Muscle layer of colon (tissue), 2 donors: ENCODE measurements around the gene RAB26.
"Not testable (repeated sequence)": the region's sequence is repeated elsewhere in the genome, so short reads cannot be mapped to it uniquely, and the experiment has no call there.

ENCODE experiments used
- H3K27ac ChIP-seq: one replicate; pipeline ENCODE4 v1.7.0; 2013; ENCODE audit warnings: low read depth, mild to moderate bottlenecking, low read length, moderate library complexity
- H3K27me3 ChIP-seq, 2 donors: one replicate each; pipeline ENCODE4 v1.7.0; 2013; ENCODE audit warnings: low read length in 2 of 2, mild to moderate bottlenecking in 2 of 2; ENCODE audit not compliant: insufficient read depth in 2 of 2, control insufficient read depth in 1 of 2
- H3K36me3 ChIP-seq: one replicate; pipeline ENCODE4 v1.7.0; 2013; ENCODE audit warnings: mild to moderate bottlenecking, low read length; ENCODE audit not compliant: insufficient read depth
- H3K4me1 ChIP-seq: one replicate; pipeline ENCODE4 v1.7.0; 2013; ENCODE audit warnings: mild to moderate bottlenecking, low read length; ENCODE audit not compliant: insufficient read depth
- H3K4me3 ChIP-seq, 2 donors: one replicate each; pipeline ENCODE4 v1.7.0; 2013; ENCODE audit warnings: low read length in 2 of 2, low read depth in 1 of 2, mild to moderate bottlenecking in 1 of 2, moderate library complexity in 1 of 2
- H3K9ac ChIP-seq: one replicate; pipeline ENCODE4 v1.7.0; 2013; ENCODE audit warnings: low read length
- H3K9me3 ChIP-seq: one replicate; pipeline ENCODE4 v1.7.0; 2013; ENCODE audit warnings: mild to moderate bottlenecking, low read length
- donor health status: abdominal sarcoma.
- donor health status: Adenocarcinoma of cecum.

RAB26 gene

GRCh38 chr16:2198283-2198682 is 49.9 kb downstream of the RAB26 start:
- H3K27ac ChIP-seq = no peak overlapping the region
- peaks cover 15 to 47% of the 10 kb centered on the region in 2 donors for H3K27me3 ChIP-seq
- no peak overlapping the region for H3K4me3 ChIP-seq
- H3K4me1 ChIP-seq = peaks cover 5% of the 10 kb centered on the region
- no peaks in the 10 kb centered on the region for H3K9me3 ChIP-seq
- H3K9ac ChIP-seq = no peak overlapping the region
- H3K36me3 ChIP-seq = no peaks in the 10 kb centered on the region

- H3K9ac ChIP-seq = no peak overlapping the region
- H3K27ac ChIP-seq = no peak overlapping the region
- H3K27me3 ChIP-seq = peaks cover 15 to 40% of the 10 kb centered on the region in 2 donors
- no peak overlapping the region for H3K4me3 ChIP-seq
- no peaks in the 10 kb centered on the region for H3K36me3 ChIP-seq
- H3K9me3 ChIP-seq = no peaks in the 10 kb centered on the region
- H3K4me1 ChIP-seq = peaks cover 5% of the 10 kb centered on the region
These were observed 50.7 kb downstream of the RAB26 start for GRCh38 chr16:2199095-2199494.

DNA sequence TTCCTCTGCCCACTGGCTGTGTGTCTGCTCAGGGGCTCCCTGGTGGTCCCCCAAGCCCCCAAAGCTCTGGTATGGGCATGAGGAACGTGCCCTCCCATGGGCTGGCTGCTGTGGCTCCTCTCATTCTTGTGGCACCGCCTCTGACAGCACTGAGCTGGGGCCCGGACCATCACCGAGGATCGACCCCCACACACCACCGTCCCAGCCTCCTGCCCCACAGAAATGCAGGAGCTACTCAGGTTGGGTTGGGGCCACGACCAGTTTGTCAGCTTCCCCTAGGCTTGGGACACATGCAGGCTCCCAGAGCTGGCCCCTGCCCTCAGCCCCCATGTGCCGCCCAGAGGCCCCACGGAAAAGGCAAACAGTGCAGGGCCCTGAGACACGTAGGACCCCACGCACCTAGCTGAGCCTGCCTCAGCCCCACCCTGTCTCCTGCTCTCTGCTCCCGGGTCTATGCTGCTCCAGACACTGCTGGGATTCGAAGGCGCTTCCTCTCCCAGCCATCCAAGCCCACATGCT is 51.3 kb downstream of the RAB26 start:
- Histone ChIP-seq H3K9me3 (no peaks in the 10 kb centered on the region), H3K9ac (no peak overlapping the region), H3K27ac (no peak overlapping the region), H3K36me3 (no peaks in the 10 kb centered on the region), H3K27me3 (peaks cover 15 to 34% of the 10 kb centered on the region in 2 donors), H3K4me3 (no peak overlapping the region), H3K4me1 (peaks cover 7% of the 10 kb centered on the region)

DNA sequence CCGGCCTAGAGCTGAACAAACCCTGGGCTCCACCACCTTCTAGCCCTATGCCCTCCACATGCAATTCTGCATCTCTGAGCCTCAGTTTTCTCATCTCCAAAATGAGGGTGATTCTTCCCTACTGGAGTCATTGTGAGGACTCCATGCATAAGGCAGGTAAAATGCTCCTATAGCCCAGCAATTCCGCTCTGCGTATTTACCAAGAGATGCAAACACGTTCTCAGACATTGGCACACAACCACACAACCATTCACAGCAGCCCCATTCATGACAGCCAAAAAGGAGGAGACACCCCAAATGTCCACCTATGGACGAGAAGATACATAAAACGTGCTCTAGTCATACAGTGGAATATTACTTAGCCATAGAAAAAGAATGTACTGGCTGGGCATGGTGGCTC is 51.9 kb downstream of the RAB26 start:
- no peaks in the 10 kb centered on the region for H3K36me3 ChIP-seq
- H3K27me3 ChIP-seq = peaks cover 11 to 28% of the 10 kb centered on the region in 2 donors

DNA sequence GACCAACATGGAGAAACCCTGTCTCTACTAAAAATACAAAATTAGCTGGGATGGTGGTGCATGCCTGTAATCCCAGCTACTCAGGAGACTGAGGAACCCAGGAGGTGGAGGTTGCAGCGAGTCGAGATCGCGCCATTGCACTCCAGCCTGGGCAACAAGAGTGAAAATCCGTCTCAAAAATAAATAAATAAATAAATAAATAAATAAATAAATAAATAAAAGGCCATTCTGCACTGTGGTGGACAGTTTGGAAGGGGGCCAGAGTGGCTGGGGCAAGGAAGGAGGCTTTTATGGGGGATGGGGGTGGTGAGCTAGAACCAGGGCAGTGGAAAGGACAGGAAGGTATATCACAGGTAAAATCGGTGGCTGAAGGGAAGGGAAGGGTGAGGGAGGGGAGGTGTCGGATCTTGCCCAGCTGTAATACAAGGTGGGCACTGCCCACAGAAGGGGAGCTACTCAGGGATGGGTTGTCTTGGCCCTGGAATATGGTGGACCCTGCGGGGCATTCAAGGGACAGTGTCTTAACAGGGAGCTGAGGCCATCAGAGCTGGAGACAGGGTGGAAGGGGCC is 54.8 kb downstream of the RAB26 start:
- not testable (repeated sequence) for H3K9ac ChIP-seq, H3K27me3 ChIP-seq, H3K9me3 ChIP-seq, H3K27ac ChIP-seq, H3K36me3 ChIP-seq, H3K4me3 ChIP-seq
- H3K4me1 ChIP-seq = peaks cover 11% of the 10 kb centered on the region

More for the DNA sequence above, 51.9 kb downstream of the RAB26 start:
- Histone ChIP-seq H3K4me3 (no peak overlapping the region), H3K27ac (no peak overlapping the region), H3K9me3 (no peaks in the 10 kb centered on the region), H3K4me1 (peaks cover 10% of the 10 kb centered on the region), H3K9ac (no peak overlapping the region)
